DOHH2 (cell line): ENCODE results near the gene SPDYC.

Experiments used
- CTCF ChIP-seq: fragments of 200-600 bp; sonication (generic); IDR thresholded peaks from one replicate; pipeline ENCODE4 v1.5.1; 2014; ENCODE audit warnings: antibody characterized with exemption, mild to moderate bottlenecking, low read depth, low read length; ENCODE audit not compliant: poor library complexity, severe bottlenecking
- EZH2phosphoT487 ChIP-seq: fragments of 200-600 bp; sonication (generic); IDR thresholded peaks from 2 replicates; pipeline ENCODE4 v1.6.1; 2017; ENCODE audit warnings: borderline replicate concordance, mild to moderate bottlenecking, antibody characterized with exemption, low read length, moderate library complexity, mixed read lengths

GRCh38 chr11:65185171-65185570 is 15.1 kb downstream of the SPDYC start:
- no peak for TF ChIP-seq CTCF
- TF ChIP-seq EZH2phosphoT487 = no peak
